IMR-90 (cell line): ENCODE data around the gene PRLH. TPM values are rescaled to one million over a fixed set of nuclear protein-coding genes. Genes with fewer than 3 reads are reported as not detected.

Source experiments
- ATAC-seq: fragments of 200-7000 bp; cut with Tn5 transposase; 2 replicates; pipeline ENCODE4 v1.9.1; 2020; ENCODE audit warnings: low read depth, mild to moderate bottlenecking, moderate library complexity
- BruUV-seq: library from RNA; stranded (reverse); fragments of 400-500 nt; replicated peaks from 2 replicates; lab custom pipeline; 2021; lab: Mats Ljungman, UMichigan
- CTCF ChIA-PET: fragments of 300-600 bp; formaldehyde crosslinking; extraction: SDS; loops from one replicate; lab custom pipeline; 2021; ENCODE audit warnings: antibody characterized with exemption; lab: Yijun Ruan, JAX
- POLR2A ChIA-PET: fragments of 300-600 bp; sonication (Branson Sonifier 250); formaldehyde crosslinking; loops from one replicate; lab custom pipeline; 2022; ENCODE audit warnings: antibody characterized with exemption; ENCODE audit not compliant: unreplicated experiment; lab: Charles Lee
- DNase-seq: peaks from one replicate; pipeline ENCODE4 v3.0.0; 2013
- H2AFZ ChIP-seq: replicated peaks from 2 replicates; pipeline ENCODE3; 2013; ENCODE audit warnings: low read length, mild to moderate bottlenecking; ENCODE audit not compliant: poor library complexity
- H2AK5ac ChIP-seq: 2 replicates; pipeline ENCODE4 v1.6.1; 2013; ENCODE audit warnings: low read depth, low read length, inconsistent platforms
- H2AK9ac ChIP-seq: replicated peaks from 2 replicates; pipeline ENCODE3; 2013; ENCODE audit warnings: mild to moderate bottlenecking, low read depth, low read length, moderate library complexity; ENCODE audit not compliant: poor library complexity
- H2BK120ac ChIP-seq: 2 replicates; pipeline ENCODE4 v1.6.1; 2013; ENCODE audit warnings: low read depth, low read length, inconsistent platforms
- H2BK15ac ChIP-seq: 3 replicates; pipeline ENCODE4 v1.6.1; 2013; ENCODE audit warnings: low read depth, low read length, inconsistent platforms
- H2BK20ac ChIP-seq: 2 replicates; pipeline ENCODE4 v1.6.1; 2013; ENCODE audit warnings: low read depth, mild to moderate bottlenecking, inconsistent platforms, low read length, moderate library complexity
- H2BK5ac ChIP-seq: 2 replicates; pipeline ENCODE4 v1.6.1; 2013; ENCODE audit warnings: mild to moderate bottlenecking, low read depth, low read length, inconsistent platforms; ENCODE audit not compliant: poor library complexity, severe bottlenecking
- H3K14ac ChIP-seq: replicated peaks from 2 replicates; pipeline ENCODE4 v1.6.1; 2013; ENCODE audit warnings: low read depth, low read length, inconsistent platforms
- H3K18ac ChIP-seq: 2 replicates; pipeline ENCODE4 v1.6.1; 2013; ENCODE audit warnings: low read depth, low read length, control low read depth
- H3K23ac ChIP-seq: 2 replicates; pipeline ENCODE4 v1.6.1; 2013; ENCODE audit warnings: low read depth, low read length, inconsistent platforms
- H3K27ac ChIP-seq: 2 replicates; pipeline ENCODE4 v1.5.1; 2013; ENCODE audit warnings: mild to moderate bottlenecking, control low read depth, low read length; ENCODE audit not compliant: insufficient read depth
- H3K27me3 ChIP-seq: 2 replicates; pipeline ENCODE4 v1.6.1; 2013; ENCODE audit warnings: low read length; ENCODE audit not compliant: control insufficient read depth, insufficient read depth
- H3K36me3 ChIP-seq: 2 replicates; pipeline ENCODE4 v1.6.1; 2013; ENCODE audit warnings: low read length, mixed read lengths; ENCODE audit not compliant: control insufficient read depth, insufficient read depth
- H3K4ac ChIP-seq: 2 replicates; pipeline ENCODE4 v1.6.1; 2013; ENCODE audit warnings: low read depth, low read length, inconsistent platforms
- H3K4me1 ChIP-seq: 2 replicates; pipeline ENCODE4 v1.6.1; 2013; ENCODE audit warnings: low read length, mixed read lengths; ENCODE audit not compliant: control insufficient read depth, insufficient read depth
- H3K4me2 ChIP-seq: 2 replicates; pipeline ENCODE4 v1.6.1; 2013; ENCODE audit warnings: low read depth, mild to moderate bottlenecking, control low read depth, low read length, moderate library complexity
- H3K4me3 ChIP-seq: 2 replicates; pipeline ENCODE4 v1.5.1; 2013; ENCODE audit warnings: low read depth, mild to moderate bottlenecking, control low read depth, low read length, moderate library complexity; ENCODE audit not compliant: insufficient read depth
- H3K56ac ChIP-seq: 2 replicates; pipeline ENCODE4 v1.6.1; 2013; ENCODE audit warnings: low read length, inconsistent platforms; ENCODE audit not compliant: insufficient read depth; ENCODE audit errors: extremely low read depth
- H3K79me1 ChIP-seq, 2 experiments: 2 replicates each; pipeline ENCODE4 v1.6.1; 2013; ENCODE audit warnings: low read length in 2 of 2, inconsistent platforms in 1 of 2, low read depth in 1 of 2
- H3K9ac ChIP-seq: 2 replicates; pipeline ENCODE4 v1.6.1; 2013; ENCODE audit warnings: low read depth, low read length, control low read depth
- H3K9me1 ChIP-seq: 2 replicates; pipeline ENCODE4 v1.6.1; 2013; ENCODE audit warnings: low read length, inconsistent platforms; ENCODE audit not compliant: insufficient read depth
- H3K9me3 ChIP-seq: 2 replicates; pipeline ENCODE4 v1.6.1; 2013; ENCODE audit warnings: low read length; ENCODE audit not compliant: control insufficient read depth, insufficient read depth
- H4K20me1 ChIP-seq: 2 replicates; pipeline ENCODE4 v1.6.1; 2013; ENCODE audit warnings: low read length, inconsistent platforms; ENCODE audit not compliant: insufficient read depth
- H4K5ac ChIP-seq: 2 replicates; pipeline ENCODE4 v1.6.1; 2013; ENCODE audit warnings: mild to moderate bottlenecking, low read depth, low read length, control low read depth
- H4K8ac ChIP-seq, 2 experiments: 2 replicates each; pipeline ENCODE4 v1.6.1; 2013; ENCODE audit warnings: low read depth in 2 of 2, low read length in 2 of 2, control low read depth in 1 of 2, inconsistent platforms in 1 of 2
- H4K91ac ChIP-seq: 2 replicates; pipeline ENCODE4 v1.6.1; 2013; ENCODE audit warnings: low read depth, low read length, inconsistent platforms; ENCODE audit not compliant: insufficient read depth
- BHLHE40 ChIP-seq: fragments of 150-350 bp; IDR thresholded peaks from 2 replicates; pipeline ENCODE4 v1.6.1; 2016; ENCODE audit warnings: mild to moderate bottlenecking, low read depth, low read length
- CEBPB ChIP-seq: IDR thresholded peaks from 2 replicates; pipeline ENCODE4 v1.6.1; 2012; ENCODE audit warnings: low read depth, low read length, improper control_type of control experiment
- CHD1 ChIP-seq: IDR thresholded peaks from 2 replicates; pipeline ENCODE4 v1.6.1; 2012; ENCODE audit warnings: low read depth, low read length, improper control_type of control experiment
- ELK1 ChIP-seq: fragments of 150-350 bp; IDR thresholded peaks from 2 replicates; pipeline ENCODE4 v1.6.1; 2016; ENCODE audit warnings: low read depth, mild to moderate bottlenecking, low read length, moderate library complexity, borderline replicate concordance
- FOS ChIP-seq: fragments of 150-350 bp; IDR thresholded peaks from 2 replicates; pipeline ENCODE4 v1.6.1; 2016; ENCODE audit warnings: low read depth, low read length
- MAFK ChIP-seq: IDR thresholded peaks from 2 replicates; pipeline ENCODE4 v1.6.1; 2012; ENCODE audit warnings: low read depth, low read length, improper control_type of control experiment
- MAZ ChIP-seq: IDR thresholded peaks from 2 replicates; pipeline ENCODE4 v1.6.1; 2012; ENCODE audit warnings: low read depth, mild to moderate bottlenecking, low read length, improper control_type of control experiment, moderate library complexity, borderline replicate concordance
- MXI1 ChIP-seq: IDR thresholded peaks from 2 replicates; pipeline ENCODE4 v1.6.1; 2012; ENCODE audit warnings: low read depth, mild to moderate bottlenecking, low read length, moderate library complexity, borderline replicate concordance
- NFE2L2 ChIP-seq: fragments of 150-350 bp; IDR thresholded peaks from 2 replicates; pipeline ENCODE4 v1.6.1; 2016; ENCODE audit warnings: low read depth, mild to moderate bottlenecking, low read length
- POLR2A ChIP-seq: IDR thresholded peaks from 2 replicates; pipeline ENCODE4 v1.6.1; 2012; ENCODE audit warnings: mild to moderate bottlenecking, low read depth, low read length
- RAD21 ChIP-seq: IDR thresholded peaks from 2 replicates; pipeline ENCODE4 v1.6.1; 2012; ENCODE audit warnings: low read length, improper control_type of control experiment
- RCOR1 ChIP-seq: IDR thresholded peaks from 2 replicates; pipeline ENCODE4 v1.6.1; 2012; ENCODE audit warnings: mild to moderate bottlenecking, low read length, improper control_type of control experiment; ENCODE audit not compliant: insufficient replicate concordance
- RFX5 ChIP-seq: IDR thresholded peaks from 2 replicates; pipeline ENCODE4 v1.8.0; 2012; ENCODE audit warnings: low read depth, mild to moderate bottlenecking, low read length, moderate library complexity
- SMC3 ChIP-seq: fragments of 150-350 bp; IDR thresholded peaks from 2 replicates; pipeline ENCODE4 v1.6.1; 2016; ENCODE audit warnings: low read depth, mild to moderate bottlenecking, antibody characterized with exemption, low read length, moderate library complexity
- WGBS, 2 experiments: methylation state at CpG; one replicate each; pipeline versions ENCODE4 v1.1.5 to v1.1.7; 2013; ENCODE audit warnings: missing lambda C conversion rate in 2 of 2; ENCODE audit not compliant: insufficient read length in 1 of 2; ENCODE audit errors: extremely low coverage in 2 of 2; 5-methylcytosine and 5-hydroxymethylcytosine counted together
- dilution Hi-C: fragments of 300-500 bp; cut with HindIII; formaldehyde crosslinking; loops from one replicate; pipeline ENCODE4 v1.14.3; 2018; ENCODE audit warnings: low sequenced_read_pairs; ENCODE audit not compliant: unreplicated experiment
- in situ Hi-C: fragments of 300-500 bp; cut with MboI; formaldehyde crosslinking; loops from 3 replicates; pipeline ENCODE4 v1.14.3; 2019; ENCODE audit warnings: low sequenced_read_pairs, inconsistent platforms, mixed read lengths
- intact Hi-C: fragments of 100-400 bp; cut with micrococcal nuclease; formaldehyde crosslinking; loops from 2 replicates; pipeline ENCODE4 v1.10.0; 2022
- polyA plus RNA-seq, 3 experiments: library from polyadenylated mRNA; depleted of rRNA; stranded (reverse); fragments of >200 nt; gene quantifications; 2 replicates each; pipeline ENCODE4 v1.2.3, GENCODE V29; 2012; ENCODE audit warnings: low replicate concordance in 1 of 3
- total RNA-seq: library from RNA; depleted of rRNA; stranded (reverse); fragments of >200 nt; gene quantifications from 2 replicates; pipeline ENCODE4 v1.2.3, GENCODE V29; 2012
- TF ChIP-seq, protein P1 (sequence below): conservative IDR thresholded peaks from 2 replicates; pipeline ENCODE4 v1.5.1; 2012; ENCODE audit warnings: mild to moderate bottlenecking, low read depth, low read length, improper control_type of control experiment
- TF ChIP-seq, protein P2 (sequence below): fragments of 150-350 bp; IDR thresholded peaks from 2 replicates; pipeline ENCODE4 v1.6.1; 2017; ENCODE audit warnings: mild to moderate bottlenecking, antibody characterized with exemption, low read length, low read depth

Gene PRLH
- total and polyA plus RNA-seq, 2 of the 4 experiments (the other 2 are of a cell fraction) = not detected

- Histone ChIP-seq H4K20me1 (no peaks in the 10 kb centered on the region; the same call in 1 of the 2 replicates), H2BK120ac (no peak overlapping the region), H3K14ac (no peak overlapping the region), H2BK20ac (no peak overlapping the region), H3K56ac (no peak overlapping the region), H2BK5ac (no peak overlapping the region), H3K4me2 (no peak overlapping the region), H3K79me1 (no peaks in the 10 kb centered on the region; a peak in 1 of 4 replicates), H3K18ac (no peak overlapping the region), H2BK15ac (no peak overlapping the region), H3K27ac (no peak overlapping the region), H3K4ac (no peak overlapping the region), H3K9me3 (no peaks in the 10 kb centered on the region), H3K4me1 (peaks cover 4% of the 10 kb centered on the region; the same call in 1 of the 2 replicates), H3K23ac (no peak overlapping the region), H4K5ac (no peak overlapping the region), H4K8ac (no peak overlapping the region), H3K36me3 (no peaks in the 10 kb centered on the region), H4K91ac (no peak overlapping the region), H2AFZ (no peak overlapping the region), H3K27me3 (no peaks in the 10 kb centered on the region), H2AK5ac (no peak overlapping the region), H3K9ac (no peak overlapping the region), H3K9me1 (peaks cover 11% of the 10 kb centered on the region), H3K4me3 (no peak overlapping the region), H2AK9ac (no peak overlapping the region)
- in situ Hi-C loops (no loop called here), dilution Hi-C loops (no loop called here), intact Hi-C loops (no loop called here)
- DNase-seq = no peak
- TF ChIP-seq, protein P1, sequence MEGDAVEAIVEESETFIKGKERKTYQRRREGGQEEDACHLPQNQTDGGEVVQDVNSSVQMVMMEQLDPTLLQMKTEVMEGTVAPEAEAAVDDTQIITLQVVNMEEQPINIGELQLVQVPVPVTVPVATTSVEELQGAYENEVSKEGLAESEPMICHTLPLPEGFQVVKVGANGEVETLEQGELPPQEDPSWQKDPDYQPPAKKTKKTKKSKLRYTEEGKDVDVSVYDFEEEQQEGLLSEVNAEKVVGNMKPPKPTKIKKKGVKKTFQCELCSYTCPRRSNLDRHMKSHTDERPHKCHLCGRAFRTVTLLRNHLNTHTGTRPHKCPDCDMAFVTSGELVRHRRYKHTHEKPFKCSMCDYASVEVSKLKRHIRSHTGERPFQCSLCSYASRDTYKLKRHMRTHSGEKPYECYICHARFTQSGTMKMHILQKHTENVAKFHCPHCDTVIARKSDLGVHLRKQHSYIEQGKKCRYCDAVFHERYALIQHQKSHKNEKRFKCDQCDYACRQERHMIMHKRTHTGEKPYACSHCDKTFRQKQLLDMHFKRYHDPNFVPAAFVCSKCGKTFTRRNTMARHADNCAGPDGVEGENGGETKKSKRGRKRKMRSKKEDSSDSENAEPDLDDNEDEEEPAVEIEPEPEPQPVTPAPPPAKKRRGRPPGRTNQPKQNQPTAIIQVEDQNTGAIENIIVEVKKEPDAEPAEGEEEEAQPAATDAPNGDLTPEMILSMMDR = no peak
- TF ChIP-seq MAZ (no peak), MXI1 (no peak), RCOR1 (no peak), RAD21 (no peak), MAFK (no peak), BHLHE40 (no peak), CEBPB (no peak), POLR2A (no peak), RFX5 (no peak), SMC3 (no peak), CHD1 (no peak), NFE2L2 (no peak), FOS (no peak), ELK1 (no peak)
- TF ChIP-seq, protein P2, sequence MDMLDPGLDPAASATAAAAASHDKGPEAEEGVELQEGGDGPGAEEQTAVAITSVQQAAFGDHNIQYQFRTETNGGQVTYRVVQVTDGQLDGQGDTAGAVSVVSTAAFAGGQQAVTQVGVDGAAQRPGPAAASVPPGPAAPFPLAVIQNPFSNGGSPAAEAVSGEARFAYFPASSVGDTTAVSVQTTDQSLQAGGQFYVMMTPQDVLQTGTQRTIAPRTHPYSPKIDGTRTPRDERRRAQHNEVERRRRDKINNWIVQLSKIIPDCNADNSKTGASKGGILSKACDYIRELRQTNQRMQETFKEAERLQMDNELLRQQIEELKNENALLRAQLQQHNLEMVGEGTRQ = no peak
- POLR2A ChIA-PET = no interaction called here
- WGBS, 2 experiments = 67% methylated on average over 2 of the region's 5 CpGs; no CpG with 5 or more reads in 1 of the 2 experiments
- CTCF ChIA-PET = no interaction called here
- no TSS peak for BruUV-seq
- no peak for ATAC-seq
These were observed 30.3 kb upstream of the PRLH start for GRCh38 chr2:237536083-237536415.
